SK-N-SH (cell line): ENCODE data around the gene NLRP1.

Experiments used
- CTCF ChIP-seq: fragments of 200-600 bp; sonication (generic); IDR thresholded peaks from 2 replicates; pipeline ENCODE4 v1.6.1; 2017; ENCODE audit warnings: antibody characterized with exemption, mild to moderate bottlenecking, moderate library complexity
- RAD21 ChIP-seq: IDR thresholded peaks from 2 replicates; pipeline ENCODE4 v1.6.1; 2012; ENCODE audit warnings: mild to moderate bottlenecking, low read length
- SIN3A ChIP-seq: IDR thresholded peaks from 2 replicates; pipeline ENCODE4 v1.6.1; 2012; ENCODE audit warnings: low read depth, mild to moderate bottlenecking, low read length, moderate library complexity, borderline replicate concordance
- USF2 ChIP-seq: fragments of 150-350 bp; IDR thresholded peaks from 2 replicates; pipeline ENCODE4 v1.6.1; 2017; ENCODE audit warnings: antibody characterized with exemption, low read length, low read depth, borderline replicate concordance
- YY1 ChIP-seq: IDR thresholded peaks from 2 replicates; pipeline ENCODE4 v1.4.0; 2012; ENCODE audit warnings: low read depth, mild to moderate bottlenecking

GRCh38 chr17:5621729-5622128 is 37.4 kb upstream of the NLRP1 start:
- no peak for TF ChIP-seq RAD21
- TF ChIP-seq USF2, result no peak
- no peak for TF ChIP-seq CTCF
- TF ChIP-seq YY1, result no peak
- no peak for TF ChIP-seq SIN3A
